HUES48 (cell line): ENCODE measurements around the gene MACROD2.
"Not testable (repeated sequence)": the region's sequence is repeated elsewhere in the genome, so short reads cannot be mapped to it uniquely, and the experiment has no call there.

Experiments
- H3K27ac ChIP-seq: one replicate; pipeline ENCODE4 v1.7.0; 2013; ENCODE audit warnings: low read depth, low read length, inconsistent platforms
- H3K27me3 ChIP-seq: 2 replicates; pipeline ENCODE4 v1.6.1; 2013; ENCODE audit warnings: mild to moderate bottlenecking, low read length; ENCODE audit not compliant: control insufficient read depth, insufficient read depth
- H3K36me3 ChIP-seq: 2 replicates; pipeline ENCODE4 v1.6.1; 2013; ENCODE audit warnings: low read length; ENCODE audit not compliant: control insufficient read depth, insufficient read depth
- H3K4me1 ChIP-seq: 2 replicates; pipeline ENCODE4 v1.6.1; 2013; ENCODE audit warnings: mild to moderate bottlenecking, low read length; ENCODE audit not compliant: control insufficient read depth, insufficient read depth
- H3K4me3 ChIP-seq: 2 replicates; pipeline ENCODE4 v1.5.1; 2013; ENCODE audit warnings: mild to moderate bottlenecking, low read depth, low read length
- H3K9ac ChIP-seq: 2 replicates; pipeline ENCODE4 v1.6.1; 2013; ENCODE audit warnings: mild to moderate bottlenecking, low read depth, low read length, moderate library complexity
- H3K9me3 ChIP-seq: 2 replicates; pipeline ENCODE4 v1.6.1; 2013; ENCODE audit warnings: low read length; ENCODE audit not compliant: control insufficient read depth, insufficient read depth

The MACROD2 gene

GRCh38 chr20:14000917-14001316 lies 5.6 kb downstream of the MACROD2 start:
- no peak overlapping the region for H3K4me3 ChIP-seq
- no peak overlapping the region for H3K27ac ChIP-seq
- no peaks in the 10 kb centered on the region for H3K4me1 ChIP-seq
- no peaks in the 10 kb centered on the region for H3K36me3 ChIP-seq
- peaks cover 14% of the 10 kb centered on the region for H3K27me3 ChIP-seq
- H3K9me3 ChIP-seq: no peaks in the 10 kb centered on the region
- no peak overlapping the region for H3K9ac ChIP-seq

- Histone ChIP-seq H3K36me3 (no peaks in the 10 kb centered on the region), H3K9me3 (no peaks in the 10 kb centered on the region), H3K27ac (no peak overlapping the region), H3K4me1 (no peaks in the 10 kb centered on the region), H3K27me3 (no peaks in the 10 kb centered on the region), H3K4me3 (no peak overlapping the region), H3K9ac (no peak overlapping the region)
Measured at GRCh38 chr20:14005996-14006395, 10.7 kb downstream of the MACROD2 start.

- H3K4me1 ChIP-seq: no peaks in the 10 kb centered on the region
- no peak overlapping the region for H3K9ac ChIP-seq
- H3K36me3 ChIP-seq: no peaks in the 10 kb centered on the region
- no peak overlapping the region for H3K4me3 ChIP-seq
- no peak overlapping the region for H3K27ac ChIP-seq
- H3K27me3 ChIP-seq: no peaks in the 10 kb centered on the region
- H3K9me3 ChIP-seq: no peaks in the 10 kb centered on the region
Measured at GRCh38 chr20:14009208-14009607, 13.9 kb downstream of the MACROD2 start.

- H3K9ac ChIP-seq: no peak overlapping the region
- H3K9me3 ChIP-seq: peaks cover 6% of the 10 kb centered on the region
- no peaks in the 10 kb centered on the region for H3K27me3 ChIP-seq
- no peak overlapping the region for H3K27ac ChIP-seq
- no peaks in the 10 kb centered on the region for H3K4me1 ChIP-seq
- H3K36me3 ChIP-seq: no peaks in the 10 kb centered on the region
- H3K4me3 ChIP-seq: no peak overlapping the region
Measured at GRCh38 chr20:14012671-14013070, 17.4 kb downstream of the MACROD2 start.

GRCh38 chr20:14030991-14031390 lies 35.7 kb downstream of the MACROD2 start:
- no peaks in the 10 kb centered on the region for H3K36me3 ChIP-seq
- no peaks in the 10 kb centered on the region for H3K27me3 ChIP-seq
- no peak overlapping the region for H3K9ac ChIP-seq
- no peak overlapping the region for H3K27ac ChIP-seq
- no peak overlapping the region for H3K4me3 ChIP-seq
- H3K9me3 ChIP-seq: no peaks in the 10 kb centered on the region
- no peaks in the 10 kb centered on the region for H3K4me1 ChIP-seq

GRCh38 chr20:14033310-14033709 lies 38.0 kb downstream of the MACROD2 start:
- Histone ChIP-seq H3K36me3 (no peaks in the 10 kb centered on the region), H3K27me3 (no peaks in the 10 kb centered on the region), H3K27ac (no peak overlapping the region), H3K9ac (no peak overlapping the region), H3K4me3 (no peak overlapping the region), H3K9me3 (no peaks in the 10 kb centered on the region), H3K4me1 (no peaks in the 10 kb centered on the region)

GRCh38 chr20:14036567-14036966 lies 41.3 kb downstream of the MACROD2 start:
- no peaks in the 10 kb centered on the region for H3K9me3 ChIP-seq
- no peaks in the 10 kb centered on the region for H3K36me3 ChIP-seq
- no peaks in the 10 kb centered on the region for H3K27me3 ChIP-seq
- no peak overlapping the region for H3K27ac ChIP-seq
- H3K4me3 ChIP-seq: no peak overlapping the region
- H3K4me1 ChIP-seq: no peaks in the 10 kb centered on the region
- H3K9ac ChIP-seq: no peak overlapping the region

GRCh38 chr20:14044712-14045276 lies 49.5 kb downstream of the MACROD2 start:
- not testable (repeated sequence) for H3K27ac ChIP-seq, H3K9ac ChIP-seq, H3K36me3 ChIP-seq, H3K27me3 ChIP-seq, H3K4me3 ChIP-seq, H3K4me1 ChIP-seq, H3K9me3 ChIP-seq

- Histone ChIP-seq H3K9ac (no peak overlapping the region), H3K27me3 (no peaks in the 10 kb centered on the region), H3K4me3 (no peak overlapping the region), H3K9me3 (no peaks in the 10 kb centered on the region), H3K27ac (no peak overlapping the region), H3K36me3 (no peaks in the 10 kb centered on the region), H3K4me1 (no peaks in the 10 kb centered on the region)
Measured at GRCh38 chr20:14046534-14046933, 51.2 kb downstream of the MACROD2 start.

- H3K27ac ChIP-seq: no peak overlapping the region
- H3K9ac ChIP-seq: no peak overlapping the region
- H3K9me3 ChIP-seq: no peaks in the 10 kb centered on the region
- H3K27me3 ChIP-seq: no peaks in the 10 kb centered on the region
- no peak overlapping the region for H3K4me3 ChIP-seq
- peaks cover 3% of the 10 kb centered on the region; the same call in 1 of the 2 replicates for H3K4me1 ChIP-seq
- H3K36me3 ChIP-seq: no peaks in the 10 kb centered on the region
Measured at GRCh38 chr20:14049111-14049510, 53.8 kb downstream of the MACROD2 start.

GRCh38 chr20:14051454-14051853 lies 56.1 kb downstream of the MACROD2 start:
- Histone ChIP-seq H3K9me3 (no peaks in the 10 kb centered on the region), H3K36me3 (no peaks in the 10 kb centered on the region), H3K4me3 (no peak overlapping the region), H3K9ac (no peak overlapping the region), H3K27ac (no peak overlapping the region), H3K4me1 (peaks cover 5% of the 10 kb centered on the region; the same call in 1 of the 2 replicates), H3K27me3 (no peaks in the 10 kb centered on the region)
